Measurements from ENCODE around the gene TMEM178B.
"Not testable (repeated sequence)": the region's sequence is repeated elsewhere in the genome, so short reads cannot be mapped to it uniquely, and the experiment has no call there.

GRCh38 chr7:141169157-141169556, 95.3 kb downstream of the TMEM178B start:
- TF ChIP-seq CTCF, POLR2A (IDR thresholded peaks at IDR 0.05): not testable (repeated sequence)
